Thyroid gland (tissue), 4 donors: ENCODE data around the gene PTPN6. TPM values are rescaled to one million over a fixed set of nuclear protein-coding genes. Genes with fewer than 3 reads are reported as not detected.

ENCODE experiments used
- DNase-seq, 2 donors: peaks; one replicate each; pipeline ENCODE4 v3.0.0-alpha.2; 2019
- H3K27ac ChIP-seq, 3 donors: fragments of 200-600 bp; sonication (generic); 1 replicate in 2 of 3; 2 replicates in 1 of 3; pipeline ENCODE4 v1.5.1; 2016 to 2019; ENCODE audit warnings: mild to moderate bottlenecking in 1 of 3, moderate library complexity in 1 of 3
- H3K27me3 ChIP-seq: fragments of 200-600 bp; sonication (generic); one replicate; pipeline ENCODE4 v1.5.1; 2019
- H3K36me3 ChIP-seq, 2 donors: fragments of 200-600 bp; sonication (generic); one replicate each; pipeline ENCODE4 v1.5.1; 2016 to 2019
- H3K4me1 ChIP-seq, 2 donors: fragments of 200-600 bp; sonication (generic); one replicate each; pipeline ENCODE4 v1.5.1; 2017 to 2019
- H3K4me3 ChIP-seq, 3 donors: fragments of 200-600 bp; sonication (generic); replicated peaks in 1 of 3; 1 replicate in 2 of 3; 2 replicates in 1 of 3; pipeline ENCODE4 v1.5.1; 2016; ENCODE audit warnings: mild to moderate bottlenecking in 1 of 3
- H3K9me3 ChIP-seq: fragments of 200-600 bp; sonication (generic); one replicate; pipeline ENCODE4 v1.5.1; 2017
- POLR2A ChIP-seq, 2 donors: fragments of 450-650 bp; IDR thresholded peaks; one replicate each; pipeline ENCODE4 v1.6.1; 2017; ENCODE audit warnings: antibody characterized with exemption in 2 of 2, mild to moderate bottlenecking in 2 of 2, moderate library complexity in 1 of 2
- WGBS, 2 donors: methylation state at CpG; one replicate each; pipeline ENCODE4 v1.1.5; 2017; 5-methylcytosine and 5-hydroxymethylcytosine counted together
- intact Hi-C: fragments of 100-400 bp; cut with DNase I; formaldehyde crosslinking; loops from one replicate; pipeline ENCODE4 v1.15.1; 2023
- total RNA-seq, 4 donors: library from RNA; depleted of rRNA; stranded (reverse); fragments of >200 nt; gene quantifications; one replicate each; pipeline ENCODE4 v1.2.3, GENCODE V29; 2016
- TF ChIP-seq, protein P1 (sequence below), 6 experiments: fragments of 200-600 bp in 3 of 6; fragments of 450-650 bp in 3 of 6; sonication (generic) in 3 of 6; IDR thresholded peaks; one replicate each; pipeline ENCODE4 v1.5.1; 2016 to 2019; ENCODE audit warnings: antibody characterized with exemption in 6 of 6, mild to moderate bottlenecking in 2 of 6, inconsistent platforms in 1 of 6, moderate library complexity in 1 of 6

Gene PTPN6
- total RNA-seq, 4 donors from 2014 or later, result 21.7 to 32.3 (median 31.4) TPM

GRCh38 chr12:6979453-6979852 lies 28.3 kb downstream of the PTPN6 start:
- TF ChIP-seq, protein P1, sequence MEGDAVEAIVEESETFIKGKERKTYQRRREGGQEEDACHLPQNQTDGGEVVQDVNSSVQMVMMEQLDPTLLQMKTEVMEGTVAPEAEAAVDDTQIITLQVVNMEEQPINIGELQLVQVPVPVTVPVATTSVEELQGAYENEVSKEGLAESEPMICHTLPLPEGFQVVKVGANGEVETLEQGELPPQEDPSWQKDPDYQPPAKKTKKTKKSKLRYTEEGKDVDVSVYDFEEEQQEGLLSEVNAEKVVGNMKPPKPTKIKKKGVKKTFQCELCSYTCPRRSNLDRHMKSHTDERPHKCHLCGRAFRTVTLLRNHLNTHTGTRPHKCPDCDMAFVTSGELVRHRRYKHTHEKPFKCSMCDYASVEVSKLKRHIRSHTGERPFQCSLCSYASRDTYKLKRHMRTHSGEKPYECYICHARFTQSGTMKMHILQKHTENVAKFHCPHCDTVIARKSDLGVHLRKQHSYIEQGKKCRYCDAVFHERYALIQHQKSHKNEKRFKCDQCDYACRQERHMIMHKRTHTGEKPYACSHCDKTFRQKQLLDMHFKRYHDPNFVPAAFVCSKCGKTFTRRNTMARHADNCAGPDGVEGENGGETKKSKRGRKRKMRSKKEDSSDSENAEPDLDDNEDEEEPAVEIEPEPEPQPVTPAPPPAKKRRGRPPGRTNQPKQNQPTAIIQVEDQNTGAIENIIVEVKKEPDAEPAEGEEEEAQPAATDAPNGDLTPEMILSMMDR (IDR thresholded peaks at IDR 0.05), result no peak
- TF ChIP-seq POLR2A (IDR thresholded peaks at IDR 0.05), result no peak
- peaks cover 48 to 59% of the 10 kb centered on the region in 2 donors for H3K36me3 ChIP-seq
- H3K4me3 ChIP-seq, result no peak overlapping the region
- no peak for DNase-seq
- no peaks in the 10 kb centered on the region for H3K9me3 ChIP-seq
- 83 to 90% methylated on average over 3 of the region's 3 CpGs for whole genome bisulfite sequencing, 2 donors
- H3K4me1 ChIP-seq, result peaks cover 17 to 21% of the 10 kb centered on the region in 2 donors
- no peaks in the 10 kb centered on the region for H3K27me3 ChIP-seq
- intact Hi-C loops, result no loop called here
- peak overlapping the region; percentile 78 to 89 (median 78) for H3K27ac ChIP-seq

DNA sequence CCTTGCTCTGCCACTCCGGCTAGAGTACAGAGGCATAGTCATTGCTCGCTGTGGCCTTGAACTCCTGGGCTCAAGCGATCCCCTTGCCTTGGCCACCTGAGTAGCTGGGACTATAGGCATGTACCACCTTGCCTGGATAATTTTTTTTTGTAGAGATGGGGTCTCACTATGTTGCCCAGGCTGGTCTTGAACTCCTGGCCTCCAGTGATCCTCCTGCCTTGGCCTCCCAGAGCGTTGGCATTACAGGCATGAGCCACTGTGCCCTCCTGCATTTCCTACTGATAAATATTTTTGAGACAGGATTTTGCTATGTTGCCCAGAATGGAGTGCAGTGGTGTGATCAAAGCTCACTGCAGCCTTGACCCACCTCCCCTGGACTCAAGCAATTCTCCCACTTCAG lies 28.9 kb downstream of the PTPN6 start:
- intact Hi-C loops, result no loop called here
- TF ChIP-seq, protein P1 (IDR thresholded peaks at IDR 0.05), result no peak
- TF ChIP-seq POLR2A (IDR thresholded peaks at IDR 0.05), result no peak
- DNase-seq, result no peak
- Histone ChIP-seq H3K27ac (peak overlapping the region; percentile 78 to 89 (median 78)), H3K4me3 (no peak overlapping the region), H3K4me1 (peaks cover 17 to 21% of the 10 kb centered on the region in 2 donors), H3K36me3 (peaks cover 42 to 53% of the 10 kb centered on the region in 2 donors), H3K9me3 (no peaks in the 10 kb centered on the region), H3K27me3 (no peaks in the 10 kb centered on the region)
- WGBS, 2 donors, result 97 to 99% methylated on average over 4 of the region's 4 CpGs

- no peaks in the 10 kb centered on the region for H3K27me3 ChIP-seq
- H3K36me3 ChIP-seq, result peaks cover 35 to 46% of the 10 kb centered on the region in 2 donors
- intact Hi-C loops, result no loop called here
- H3K9me3 ChIP-seq, result no peaks in the 10 kb centered on the region
- H3K4me3 ChIP-seq, result no peak overlapping the region
- H3K27ac ChIP-seq, result peak overlapping the region in 1 of 3 donors; percentile 78
- peaks cover 17 to 21% of the 10 kb centered on the region in 2 donors for H3K4me1 ChIP-seq
- no peak for DNase-seq
- TF ChIP-seq POLR2A (IDR thresholded peaks at IDR 0.05), result no peak
- TF ChIP-seq, protein P1 (IDR thresholded peaks at IDR 0.05), result no peak
These were observed 29.6 kb downstream of the PTPN6 start for GRCh38 chr12:6980740-6981139.

DNA sequence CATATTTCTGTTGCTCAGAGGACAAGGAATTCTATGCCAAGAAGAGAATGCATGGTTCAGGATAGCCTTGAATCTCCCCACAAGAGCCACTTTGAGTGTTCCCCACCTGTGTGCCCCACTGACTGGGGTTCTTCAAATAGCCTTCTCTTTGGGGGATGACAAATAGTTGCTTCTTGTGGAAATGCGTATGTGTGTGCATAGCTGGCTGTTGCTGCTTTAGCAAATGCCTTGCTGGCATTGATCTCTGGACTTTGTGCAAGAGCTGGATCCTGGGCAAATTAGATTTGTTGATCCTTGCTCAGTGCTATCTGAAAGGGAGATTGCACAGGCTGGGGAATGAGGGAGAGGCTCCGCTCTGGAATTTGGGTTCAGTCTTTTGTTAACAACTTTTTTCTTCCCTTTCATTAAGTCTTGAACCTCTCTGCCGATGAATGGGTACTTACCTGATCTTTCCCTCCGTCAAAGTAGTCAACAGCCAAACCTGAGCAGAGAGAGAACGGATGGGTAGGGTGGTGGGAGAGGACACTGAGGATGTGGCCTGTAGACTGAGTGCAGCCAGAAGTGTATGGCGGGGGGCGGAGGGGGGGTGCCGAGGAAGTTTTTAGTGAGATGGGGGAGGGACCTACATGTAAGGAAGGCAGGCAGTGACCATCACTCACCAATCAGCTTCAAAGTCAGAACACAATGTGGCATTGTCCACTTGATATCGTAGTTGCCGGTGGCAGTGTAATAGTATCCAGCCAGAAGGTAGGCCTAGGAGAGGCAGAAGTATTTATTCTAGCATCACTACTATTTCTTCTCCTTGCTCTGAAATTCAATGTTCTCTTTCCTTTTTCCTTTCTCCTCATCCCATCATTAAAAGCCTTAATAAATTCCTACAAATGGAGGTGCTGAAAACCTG lies 30.2 kb downstream of the PTPN6 start:
- no peak for DNase-seq
- peaks cover 30 to 40% of the 10 kb centered on the region in 2 donors for H3K36me3 ChIP-seq
- no peaks in the 10 kb centered on the region for H3K9me3 ChIP-seq
- peaks cover 17 to 21% of the 10 kb centered on the region in 2 donors for H3K4me1 ChIP-seq
- peak overlapping the region in 1 of 3 donors; percentile 78 for H3K27ac ChIP-seq
- WGBS, 2 donors, result 91 to 94% methylated on average over 10 of the region's 10 CpGs
- TF ChIP-seq POLR2A (IDR thresholded peaks at IDR 0.05), result no peak
- TF ChIP-seq, protein P1 (IDR thresholded peaks at IDR 0.05), result no peak
- no peaks in the 10 kb centered on the region for H3K27me3 ChIP-seq
- no peak overlapping the region for H3K4me3 ChIP-seq
- intact Hi-C loops, result no loop called here

DNA sequence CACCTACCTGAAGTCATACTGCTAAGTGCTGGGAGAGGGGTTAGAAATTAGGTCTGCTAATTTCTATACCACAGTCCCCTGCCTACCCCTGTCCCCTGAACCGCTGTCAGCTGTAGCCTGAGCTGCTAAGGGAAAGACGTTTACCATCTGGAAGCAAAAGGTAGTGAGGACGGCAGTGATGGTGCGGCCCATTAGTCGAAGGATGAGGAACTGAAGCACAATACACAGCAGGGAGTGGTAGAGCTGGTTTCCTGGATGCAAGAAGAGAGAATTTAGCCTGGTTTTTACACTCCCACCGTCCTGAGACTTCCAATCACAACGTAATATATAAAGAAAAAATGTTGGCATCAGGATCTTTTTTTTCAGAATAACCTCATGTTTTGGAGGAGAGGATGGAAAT lies 31.4 kb downstream of the PTPN6 start:
- H3K27ac ChIP-seq, result no peak overlapping the region
- no peak for DNase-seq
- intact Hi-C loops, result no loop called here
- no peaks in the 10 kb centered on the region for H3K9me3 ChIP-seq
- no peaks in the 10 kb centered on the region for H3K27me3 ChIP-seq
- H3K4me1 ChIP-seq, result peaks cover 17 to 26% of the 10 kb centered on the region in 2 donors
- no peak for TF ChIP-seq POLR2A (IDR thresholded peaks at IDR 0.05)
- TF ChIP-seq, protein P1 (IDR thresholded peaks at IDR 0.05), result no peak
- WGBS, 2 donors, result 82 to 86% methylated on average over 7 of the region's 7 CpGs
- peaks cover 24 to 28% of the 10 kb centered on the region in 2 donors for H3K36me3 ChIP-seq
- no peak overlapping the region for H3K4me3 ChIP-seq
